K562 (cell line): ENCODE results near the gene GASK1A. TPM values are rescaled to one million over a fixed set of nuclear protein-coding genes. Genes with fewer than 3 reads are reported as not detected.

Experiments
- ATAC-seq: fragments of 200-7000 bp; cut with Tn5 transposase; 3 replicates; pipeline ENCODE4 v1.9.1; 2020; ENCODE audit warnings: moderate library complexity
- BruUV-seq: library from RNA; stranded (reverse); fragments of 400-500 nt; replicated peaks from 2 replicates; lab custom pipeline; 2021; lab: Mats Ljungman, UMichigan
- CTCF ChIA-PET: fragments of 300-600 bp; formaldehyde crosslinking; extraction: SDS; loops from one replicate; lab custom pipeline; 2021; ENCODE audit warnings: low intra/inter-chr PET ratio; lab: Yijun Ruan, JAX
- POLR2A ChIA-PET: fragments of 300-600, 350-650 bp; sonication (Branson Sonifier 250); formaldehyde crosslinking; extraction: SDS; loops from one replicate; lab custom pipeline; 2021; ENCODE audit warnings: antibody characterized with exemption, inconsistent platforms; lab: Yijun Ruan, JAX
- DNase-seq, 4 experiments: peaks; one replicate each; pipeline versions ENCODE4 v3.0.0 to v3.0.0-alpha.2; 2011 to 2018; ENCODE audit warnings: low spot score in 3 of 4, mixed read lengths in 3 of 4; ENCODE audit errors: extremely low read depth in 1 of 4
- FAIRE-seq: peaks from 2 replicates; lab custom pipeline; 2011; peaks lifted over from hg19 to GRCh38; lab: Jason Lieb, UNC
- H2AFZ ChIP-seq: 2 replicates; pipeline ENCODE4 v1.6.0; 2011; ENCODE audit warnings: low read depth, low read length, control low read depth, inconsistent platforms
- H3K27ac ChIP-seq: fragments of 200-600 bp; 3 replicates; pipeline ENCODE4 v1.8.0; 2011; ENCODE audit warnings: low read depth, mild to moderate bottlenecking, control low read depth, inconsistent platforms, low read length, moderate library complexity, mixed read lengths; ENCODE audit errors: extremely low read depth
- H3K27me3 ChIP-seq, 2 experiments: fragments of 300-600 bp in 1 of 2; 2 replicates in 1 of 2; 3 replicates in 1 of 2; pipeline versions ENCODE4 v1.6.0 to v1.8.0; 2011; ENCODE audit warnings: inconsistent platforms in 2 of 2, low read length in 2 of 2, mild to moderate bottlenecking in 1 of 2, mixed read lengths in 1 of 2, moderate library complexity in 1 of 2; ENCODE audit not compliant: control insufficient read depth in 2 of 2, insufficient read depth in 2 of 2
- H3K36me3 ChIP-seq: fragments of 300-600 bp; 3 replicates; pipeline ENCODE4 v1.8.0; 2011; ENCODE audit warnings: mild to moderate bottlenecking, low read length, inconsistent platforms; ENCODE audit not compliant: control insufficient read depth, insufficient read depth
- H3K4me1 ChIP-seq, 2 experiments: fragments of 200-600 bp in 1 of 2; replicated peaks in 1 of 2; 2 replicates in 1 of 2; 3 replicates in 1 of 2; pipeline versions ENCODE4 v1.5.1 to v1.8.0; 2011; ENCODE audit warnings: inconsistent platforms in 2 of 2, low read length in 2 of 2, mild to moderate bottlenecking in 1 of 2, mixed read lengths in 1 of 2, moderate library complexity in 1 of 2; ENCODE audit not compliant: control insufficient read depth in 2 of 2, insufficient read depth in 2 of 2
- H3K4me2 ChIP-seq: 2 replicates; pipeline ENCODE4 v1.6.1; 2011; ENCODE audit warnings: low read length, control low read depth, inconsistent platforms, mixed read lengths; ENCODE audit not compliant: insufficient read depth
- H3K4me3 ChIP-seq: fragments of 200-600 bp; sonication (generic), shearing (Covaris generic); 2 replicates; pipeline ENCODE4 v1.5.1; 2016; ENCODE audit warnings: control low read depth, inconsistent platforms
- H3K79me2 ChIP-seq: fragments of 200-600 bp; 3 replicates; pipeline ENCODE4 v1.8.0; 2011; ENCODE audit warnings: low read length, inconsistent platforms; ENCODE audit not compliant: control insufficient read depth, insufficient read depth
- H3K9ac ChIP-seq, 2 experiments: 2 replicates each; pipeline versions ENCODE4 v1.6.0 to v1.6.1; 2011; ENCODE audit warnings: low read depth in 2 of 2, low read length in 2 of 2, control low read depth in 1 of 2, inconsistent platforms in 1 of 2, mild to moderate bottlenecking in 1 of 2, mixed read lengths in 1 of 2; ENCODE audit not compliant: insufficient read depth in 1 of 2
- H3K9me1 ChIP-seq: one replicate; pipeline ENCODE4 v1.6.0; 2011; ENCODE audit warnings: inconsistent platforms, mild to moderate bottlenecking, low read length, moderate library complexity; ENCODE audit not compliant: control insufficient read depth, insufficient read depth
- H3K9me3 ChIP-seq: replicated peaks from 2 replicates; pipeline ENCODE4 v1.5.1; 2011; ENCODE audit warnings: low read depth, low read length, inconsistent platforms; ENCODE audit not compliant: control insufficient read depth, insufficient read depth
- H4K20me1 ChIP-seq: replicated peaks from 2 replicates; pipeline ENCODE4 v1.6.1; 2011; ENCODE audit warnings: low read length, inconsistent platforms, mixed read lengths; ENCODE audit not compliant: control insufficient read depth, insufficient read depth
- BDP1 ChIP-seq: IDR thresholded peaks from 3 replicates; pipeline ENCODE4 v1.6.1; 2011; ENCODE audit not compliant: insufficient read length, insufficient read depth
- ETV1 ChIP-seq: fragments of 450-650 bp; conservative IDR thresholded peaks from 2 replicates; pipeline ENCODE4 v1.6.1; 2016; ENCODE audit warnings: missing genetic modification characterization, control low read depth, low read depth, missing compliant biosample characterization
- ETV5 ChIP-seq: sonication (generic); formaldehyde crosslinking; IDR thresholded peaks from 2 replicates; pipeline ENCODE4 v1.4.0; 2020; ENCODE audit warnings: low read depth, mild to moderate bottlenecking, missing genetic modification reagents
- FIP1L1 ChIP-seq: fragments of 200-400 bp; formaldehyde crosslinking; IDR thresholded peaks from 2 replicates; pipeline ENCODE4 v1.6.1; 2018; ENCODE audit warnings: mild to moderate bottlenecking, low read depth, low read length; ENCODE audit not compliant: poor library complexity, severe bottlenecking
- GATAD2A ChIP-seq: fragments of 450-650 bp; IDR thresholded peaks from 2 replicates; pipeline ENCODE4 v1.6.1; 2017
- GTF3C2 ChIP-seq: IDR thresholded peaks from 3 replicates; pipeline ENCODE4 v1.6.1; 2011; ENCODE audit warnings: borderline replicate concordance, mild to moderate bottlenecking, moderate library complexity; ENCODE audit not compliant: insufficient read length; ENCODE audit errors: extremely low read depth
- NCOR1 ChIP-seq: fragments of 450-650 bp; IDR thresholded peaks from 2 replicates; pipeline ENCODE4 v1.6.1; 2016; ENCODE audit warnings: mild to moderate bottlenecking, moderate library complexity
- SFPQ ChIP-seq: fragments of 200-400 bp; formaldehyde crosslinking; IDR thresholded peaks from 2 replicates; pipeline ENCODE4 v1.6.1; 2017; ENCODE audit warnings: mild to moderate bottlenecking, low read depth, low read length, moderate library complexity
- SNAPC5 ChIP-seq: fragments of 250-450 bp; sonication (Bioruptor Pico); IDR thresholded peaks from 2 replicates; pipeline ENCODE4 v1.8.0; 2021; ENCODE audit warnings: moderate library complexity, mild to moderate bottlenecking, inconsistent platforms
- TCF7 ChIP-seq: sonication (generic); IDR thresholded peaks from 2 replicates; pipeline ENCODE4 v1.6.1; 2016; ENCODE audit warnings: antibody characterized with exemption, borderline replicate concordance
- WGBS: fragments of 100-300 bp; shearing (Covaris generic); methylation state at CpG from one replicate; pipeline ENCODE4 v1.1.6; 2016; ENCODE audit warnings: low coverage, mixed read lengths; ENCODE audit not compliant: insufficient coverage; ENCODE audit errors: missing lambda C conversion rate; 5-methylcytosine and 5-hydroxymethylcytosine counted together
- in situ Hi-C: fragments of 300-500 bp; cut with MboI; formaldehyde crosslinking; loops from 4 replicates; pipeline ENCODE4 v1.15.0; 2018; ENCODE audit warnings: inconsistent platforms, mixed read lengths
- intact Hi-C: fragments of 100-400 bp; cut with micrococcal nuclease; formaldehyde crosslinking; loops from 2 replicates; pipeline ENCODE4 v1.14.2; 2022
- polyA plus RNA-seq, 8 experiments: library from polyadenylated mRNA; depleted of rRNA in 4 of 8; stranded (reverse) in 5 of 8; unstranded in 3 of 8; fragments of >200 nt; fragmentation: Nextera tagmentation in 2 of 8; fragmentation: Illumina TruSeq in 1 of 8; extraction: Ambion mirVana in 2 of 8; extraction: Trizol in 1 of 8; gene quantifications; 2 replicates each; pipeline versions ENCODE4 v1.2.1 to v1.2.3, GENCODE V29; 2011 to 2014; ENCODE audit warnings: inconsistent platforms in 1 of 8, missing spikeins in 1 of 8
- total RNA-seq, 7 experiments: library from RNA; depleted of rRNA in 6 of 7; stranded (reverse); fragments of >200 nt in 6 of 7; fragmentation: Illumina TruSeq in 2 of 7; extraction: Trizol in 2 of 7; gene quantifications; 2 replicates each; pipeline versions ENCODE4 v1.2.1 to v1.2.3, GENCODE V29; 2011 to 2021; ENCODE audit warnings: low replicate concordance in 1 of 7
- TF ChIP-seq, protein P1 (sequence below), 3 experiments: fragments of 200-800 bp in 1 of 3; sonication (Bioruptor generic) in 1 of 3; sonication (generic) in 1 of 3; formaldehyde crosslinking in 1 of 3; IDR thresholded peaks; 2 replicates each; pipeline versions ENCODE4 v1.6.1 to v1.8.0; 2016 to 2022; ENCODE audit warnings: mild to moderate bottlenecking in 2 of 3, missing compliant biosample characterization in 2 of 3, missing genetic modification characterization in 2 of 3, missing genetic modification reagents in 1 of 3
- TF ChIP-seq, protein P2 (sequence below): fragments of 450-650 bp; formaldehyde crosslinking; IDR thresholded peaks from 2 replicates; pipeline ENCODE4 v1.4.0; 2022; ENCODE audit warnings: mild to moderate bottlenecking, moderate library complexity

Gene GASK1A
- total and polyA plus RNA-seq, 9 of the 15 experiments (the other 6 are each of a cell fraction or from before 2014, with no cell fraction given): 0.04 to 0.11 (median 0.05) TPM; not detected in 5

DNA sequence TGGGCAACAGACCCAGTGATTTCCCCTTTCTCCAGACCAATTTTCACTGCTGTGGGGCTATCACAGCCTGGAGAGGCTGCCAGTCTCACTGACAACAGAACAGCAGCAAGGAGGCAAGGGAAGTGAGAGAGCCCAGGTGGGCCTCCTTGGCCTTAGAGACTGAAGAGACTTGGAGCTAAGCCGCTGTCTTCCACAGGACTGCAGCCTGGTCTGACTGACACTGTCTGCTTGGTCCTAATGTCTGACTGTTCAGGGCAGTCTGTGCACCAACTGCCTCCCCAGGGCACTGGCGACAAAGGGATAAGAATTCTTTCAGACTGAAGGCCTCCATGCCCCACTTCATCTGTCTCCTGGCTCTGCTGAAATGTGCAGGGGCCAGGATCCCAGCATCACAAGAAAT lies 115.3 kb downstream of the GASK1A start:
- WGBS: 8% methylated on average over 2 of the region's 2 CpGs
- Histone ChIP-seq H3K79me2 (no peaks in the 10 kb centered on the region), H3K9me1 (no peaks in the 10 kb centered on the region), H3K36me3 (no peaks in the 10 kb centered on the region), H3K27me3 (peaks cover 0 to 5% of the 10 kb centered on the region in 2 experiments; a peak in 1 of 5 replicates), H2AFZ (no peak overlapping the region), H3K27ac (no peak overlapping the region), H3K4me1 (peaks cover 0 to 3% of the 10 kb centered on the region in 2 experiments; a peak in 1 of 5 replicates), H3K9ac (no peak overlapping the region), H3K4me2 (no peak overlapping the region), H3K4me3 (no peak overlapping the region), H4K20me1 (peaks cover 42% of the 10 kb centered on the region), H3K9me3 (no peaks in the 10 kb centered on the region)
- intact Hi-C loops (no loop called here), in situ Hi-C loops (no loop called here)
- no peak for DNase-seq
- no peak for ATAC-seq
- no peak for FAIRE-seq
- no TSS peak for BruUV-seq
- ChIA-PET POLR2A (interaction anchor here (0.5 kb wide), 1 partner anchor 13 kb away, joined by 3 read pairs; no protein-coding TSS in a partner anchor), CTCF (no interaction called here)
- TF ChIP-seq, protein P1, sequence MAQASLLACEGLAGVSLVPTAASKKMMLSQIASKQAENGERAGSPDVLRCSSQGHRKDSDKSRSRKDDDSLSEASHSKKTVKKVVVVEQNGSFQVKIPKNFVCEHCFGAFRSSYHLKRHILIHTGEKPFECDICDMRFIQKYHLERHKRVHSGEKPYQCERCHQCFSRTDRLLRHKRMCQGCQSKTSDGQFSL (CRISPR knock-in tag; IDR thresholded peaks at IDR 0.05): no peak
- TF ChIP-seq, protein P1 (tag; IDR thresholded peaks at IDR 0.05): no peak
- TF ChIP-seq FIP1L1: no peak
- no peak for TF ChIP-seq TCF7
- TF ChIP-seq GATAD2A: no peak
- TF ChIP-seq ETV5 (CRISPR knock-in tag): no peak
- no peak for TF ChIP-seq GTF3C2
- TF ChIP-seq, protein P2, sequence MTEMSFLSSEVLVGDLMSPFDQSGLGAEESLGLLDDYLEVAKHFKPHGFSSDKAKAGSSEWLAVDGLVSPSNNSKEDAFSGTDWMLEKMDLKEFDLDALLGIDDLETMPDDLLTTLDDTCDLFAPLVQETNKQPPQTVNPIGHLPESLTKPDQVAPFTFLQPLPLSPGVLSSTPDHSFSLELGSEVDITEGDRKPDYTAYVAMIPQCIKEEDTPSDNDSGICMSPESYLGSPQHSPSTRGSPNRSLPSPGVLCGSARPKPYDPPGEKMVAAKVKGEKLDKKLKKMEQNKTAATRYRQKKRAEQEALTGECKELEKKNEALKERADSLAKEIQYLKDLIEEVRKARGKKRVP (CRISPR knock-in tag): no peak
- TF ChIP-seq ETV1 (tag): no peak
- no peak for TF ChIP-seq BDP1
- TF ChIP-seq SFPQ: no peak
- TF ChIP-seq SNAPC5 (CRISPR knock-in tag): no peak
- no peak for TF ChIP-seq NCOR1
